ENCODE measurements around the gene FBLN5. TPM values are rescaled to one million over a fixed set of nuclear protein-coding genes. Genes with fewer than 3 reads are reported as not detected.

Gene FBLN5
- total RNA-seq, 6 experiments from 2014 or later: 6.7 to 36.3 (median 17.8) TPM

GRCh38 chr14:91839749-91840148 lies 107.7 kb downstream of the FBLN5 start:
- TF ChIP-seq POLR2A (IDR thresholded peaks at IDR 0.05): no peak
- TF ChIP-seq CTCF (IDR thresholded peaks at IDR 0.05): no peak
- no peak overlapping the region for H3K4me3 ChIP-seq
- intact Hi-C loops (cut with DNase I): no loop called here
- H3K4me1 ChIP-seq: no peaks in the 10 kb centered on the region
- no peaks in the 10 kb centered on the region for H3K27me3 ChIP-seq
- H3K9me3 ChIP-seq: no peaks in the 10 kb centered on the region
- no peak overlapping the region for H3K27ac ChIP-seq
- no peaks in the 10 kb centered on the region for H3K36me3 ChIP-seq
- DNase-seq (no peak), ATAC-seq (no peak)
- WGBS (ENCODE audit: insufficient coverage, low coverage, low lambda C conversion rate, missing lambda C conversion rate): 88% methylated on average over 1 of the region's 1 CpG

GRCh38 chr14:91837076-91837475 lies 110.4 kb downstream of the FBLN5 start:
- DNase-seq (no peak), ATAC-seq (no peak)
- Histone ChIP-seq H3K4me3 (peak overlapping the region in 2 of 3 donors; percentile 53 to 59), H3K27ac (no peak overlapping the region), H3K27me3 (no peaks in the 10 kb centered on the region), H3K9me3 (no peaks in the 10 kb centered on the region), H3K36me3 (no peaks in the 10 kb centered on the region), H3K4me1 (no peaks in the 10 kb centered on the region)
- no peak for TF ChIP-seq POLR2A (IDR thresholded peaks at IDR 0.05)
- TF ChIP-seq CTCF (IDR thresholded peaks at IDR 0.05): no peak
- intact Hi-C loops (cut with DNase I): no loop called here
- WGBS (ENCODE audit: insufficient coverage, low coverage, low lambda C conversion rate, missing lambda C conversion rate): 52% methylated on average over 11 of the region's 12 CpGs

GRCh38 chr14:91835920-91836843 lies 111.3 kb downstream of the FBLN5 start:
- H3K4me1 ChIP-seq: no peaks in the 10 kb centered on the region
- intact Hi-C loops (cut with DNase I): no loop called here
- ATAC-seq: peak; percentile 85 to 98 (median 94)
- no peaks in the 10 kb centered on the region for H3K9me3 ChIP-seq
- 3% methylated on average over 34 of the region's 84 CpGs for WGBS (ENCODE audit: insufficient coverage, low coverage, low lambda C conversion rate, missing lambda C conversion rate)
- TF ChIP-seq POLR2A (IDR thresholded peaks at IDR 0.05): peak; percentile 44
- TF ChIP-seq CTCF (IDR thresholded peaks at IDR 0.05): peak in 1 of 4 donors; percentile 7
- H3K27ac ChIP-seq: peak overlapping the region in 2 of 3 donors; percentile 20 to 30
- no peaks in the 10 kb centered on the region for H3K36me3 ChIP-seq
- H3K27me3 ChIP-seq: no peaks in the 10 kb centered on the region
- H3K4me3 ChIP-seq: peak overlapping the region; percentile 41 to 59 (median 53)
- DNase-seq: peak; percentile 51 to 83 (median 71)

- no peaks in the 10 kb centered on the region for H3K27me3 ChIP-seq
- WGBS (ENCODE audit: insufficient coverage, low coverage, low lambda C conversion rate, missing lambda C conversion rate): 16% methylated on average over 6 of the region's 19 CpGs
- H3K36me3 ChIP-seq: no peaks in the 10 kb centered on the region
- H3K4me3 ChIP-seq: peak overlapping the region; percentile 41 to 59 (median 53)
- no peaks in the 10 kb centered on the region for H3K4me1 ChIP-seq
- intact Hi-C loops (cut with DNase I): no loop called here
- DNase-seq (no peak), ATAC-seq (peak in 2 of 4 donors; percentile 10 to 23)
- TF ChIP-seq CTCF (IDR thresholded peaks at IDR 0.05): no peak
- TF ChIP-seq POLR2A (IDR thresholded peaks at IDR 0.05): no peak
- H3K27ac ChIP-seq: peak overlapping the region in 2 of 3 donors; percentile 20 to 30
- H3K9me3 ChIP-seq: no peaks in the 10 kb centered on the region
Observed at GRCh38 chr14:91835197-91835919, 112.1 kb downstream of the FBLN5 start.

Measured in right lobe of liver (tissue), 6 donors.